Stomach (tissue), 9 donors: ENCODE data around the gene LLGL1. TPM values are rescaled to one million over a fixed set of nuclear protein-coding genes. Genes with fewer than 3 reads are reported as not detected.

Source experiments
- DNase-seq, 2 donors: peaks; one replicate each; pipeline versions ENCODE4 v3.0.0 to v3.0.0-alpha.2; 2013 to 2019
- H3K27ac ChIP-seq, 5 donors: fragments of 200-600 bp in 4 of 5; sonication (generic) in 4 of 5; one replicate each; pipeline ENCODE4 v1.5.1; 2013 to 2019; ENCODE audit warnings: mild to moderate bottlenecking in 1 of 5, moderate library complexity in 1 of 5
- H3K27me3 ChIP-seq, 3 donors: fragments of 200-600 bp; sonication (generic); one replicate each; pipeline ENCODE4 v1.5.1; 2017 to 2019; ENCODE audit warnings: mixed run types in 1 of 3
- H3K36me3 ChIP-seq, 4 donors: fragments of 200-600 bp; sonication (generic); 1 replicate in 3 of 4; 2 replicates in 1 of 4; pipeline ENCODE4 v1.5.1; 2016 to 2019
- H3K4me1 ChIP-seq, 4 donors: fragments of 200-600 bp; sonication (generic); one replicate each; pipeline ENCODE4 v1.5.1; 2016 to 2019
- H3K4me3 ChIP-seq, 4 donors: fragments of 200-600 bp; sonication (generic) in 3 of 4; one replicate each; pipeline ENCODE4 v1.5.1; 2016 to 2019; ENCODE audit warnings: mild to moderate bottlenecking in 1 of 4
- H3K9me3 ChIP-seq, 4 donors: fragments of 200-600 bp; sonication (generic); one replicate each; pipeline ENCODE4 v1.5.1; 2016 to 2019
- EP300 ChIP-seq: sonication (generic); formaldehyde crosslinking; IDR thresholded peaks from one replicate; pipeline ENCODE4 v1.6.1; 2017; ENCODE audit warnings: antibody characterized with exemption
- POLR2A ChIP-seq, 4 donors: fragments of 450-650 bp; IDR thresholded peaks; one replicate each; pipeline ENCODE4 v1.6.1; 2016; ENCODE audit warnings: antibody characterized with exemption in 4 of 4, control low read depth in 2 of 4, mild to moderate bottlenecking in 1 of 4, moderate library complexity in 1 of 4
- POLR2AphosphoS5 ChIP-seq, 3 donors: sonication (generic); formaldehyde crosslinking; IDR thresholded peaks; one replicate each; pipeline ENCODE4 v1.6.1; 2016; ENCODE audit warnings: antibody characterized with exemption in 3 of 3
- WGBS, 5 donors: extraction: QIAGEN DNeasy Blood & Tissue Kit in 3 of 5; methylation state at CpG; one replicate each; pipeline versions ENCODE4 v1.1.5 to v1.1.7; 2013 to 2018; 5-methylcytosine and 5-hydroxymethylcytosine counted together
- intact Hi-C: fragments of 100-400 bp; cut with DNase I; formaldehyde crosslinking; loops from one replicate; pipeline ENCODE4 v1.15.1; 2023; ENCODE audit warnings: low total_unique reads
- polyA plus RNA-seq, 3 donors: library from polyadenylated mRNA; stranded (reverse); fragments of 200-250 nt; gene quantifications; one replicate each; pipeline ENCODE4 v1.2.3, GENCODE V29; 2013
- total RNA-seq, 5 donors: library from RNA; depleted of rRNA; stranded (reverse); fragments of >200 nt; gene quantifications; one replicate each; pipeline versions ENCODE4 v1.1.0 to v1.2.3, GENCODE V29; 2014 to 2016
- TF ChIP-seq, protein P1 (sequence below), 7 experiments: fragments of 450-650 bp in 4 of 7; fragments of 200-600 bp in 3 of 7; sonication (generic) in 3 of 7; IDR thresholded peaks; one replicate each; pipeline ENCODE4 v1.5.1; 2016 to 2019; ENCODE audit warnings: antibody characterized with exemption in 7 of 7, control low read depth in 2 of 7, mild to moderate bottlenecking in 1 of 7
- donor health status: healthy with polysubstance abuse.
- donor health status: Bipolar disorder and iron deficiency.
- donor health status: healthy.

The LLGL1 gene
- total and polyA plus RNA-seq, 8 donors: 5.2 to 19.7 (median 9.6) TPM

DNA sequence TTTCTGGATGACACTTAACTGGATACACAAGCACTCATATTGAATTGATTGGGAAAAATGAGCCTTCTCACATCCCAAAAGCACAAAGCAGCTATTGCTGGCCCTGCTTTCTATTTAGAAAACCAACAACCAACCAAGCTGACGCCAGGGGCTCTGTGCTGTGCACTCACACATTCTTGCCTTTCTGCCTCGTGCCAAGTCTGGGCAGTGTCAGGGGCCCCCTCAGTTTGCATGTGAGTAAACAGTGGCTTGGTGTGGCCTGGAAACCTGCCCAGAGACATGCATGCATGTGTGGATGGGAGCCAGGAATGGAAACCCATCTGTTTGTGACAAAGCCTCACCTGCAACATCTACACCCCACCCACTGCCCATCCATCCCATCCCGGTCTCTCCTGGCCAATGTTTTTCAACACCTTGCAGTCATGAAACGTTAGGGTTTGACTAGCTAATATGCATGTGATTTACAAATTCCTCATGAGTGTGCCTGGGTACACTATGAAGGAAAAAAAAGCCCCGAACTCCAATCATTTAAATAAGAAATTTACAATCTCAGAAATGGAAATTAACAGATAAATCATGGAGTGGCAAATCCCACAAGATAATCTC is 55.4 kb downstream of the LLGL1 start:
- Histone ChIP-seq H3K4me3 (no peak overlapping the region), H3K9me3 (no peaks in the 10 kb centered on the region), H3K36me3 (peaks cover 83 to 100% (median 100%) of the 10 kb centered on the region in 4 donors), H3K27me3 (no peaks in the 10 kb centered on the region), H3K27ac (no peak overlapping the region), H3K4me1 (peaks cover 0 to 5% (median 0%) of the 10 kb centered on the region in 4 donors)
- peak in 1 of 2 donors; percentile 38 for DNase-seq
- intact Hi-C loops: no loop called here
- TF ChIP-seq, protein P1, sequence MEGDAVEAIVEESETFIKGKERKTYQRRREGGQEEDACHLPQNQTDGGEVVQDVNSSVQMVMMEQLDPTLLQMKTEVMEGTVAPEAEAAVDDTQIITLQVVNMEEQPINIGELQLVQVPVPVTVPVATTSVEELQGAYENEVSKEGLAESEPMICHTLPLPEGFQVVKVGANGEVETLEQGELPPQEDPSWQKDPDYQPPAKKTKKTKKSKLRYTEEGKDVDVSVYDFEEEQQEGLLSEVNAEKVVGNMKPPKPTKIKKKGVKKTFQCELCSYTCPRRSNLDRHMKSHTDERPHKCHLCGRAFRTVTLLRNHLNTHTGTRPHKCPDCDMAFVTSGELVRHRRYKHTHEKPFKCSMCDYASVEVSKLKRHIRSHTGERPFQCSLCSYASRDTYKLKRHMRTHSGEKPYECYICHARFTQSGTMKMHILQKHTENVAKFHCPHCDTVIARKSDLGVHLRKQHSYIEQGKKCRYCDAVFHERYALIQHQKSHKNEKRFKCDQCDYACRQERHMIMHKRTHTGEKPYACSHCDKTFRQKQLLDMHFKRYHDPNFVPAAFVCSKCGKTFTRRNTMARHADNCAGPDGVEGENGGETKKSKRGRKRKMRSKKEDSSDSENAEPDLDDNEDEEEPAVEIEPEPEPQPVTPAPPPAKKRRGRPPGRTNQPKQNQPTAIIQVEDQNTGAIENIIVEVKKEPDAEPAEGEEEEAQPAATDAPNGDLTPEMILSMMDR (IDR thresholded peaks at IDR 0.05): no peak
- TF ChIP-seq EP300 (no peak), POLR2A (IDR thresholded peaks at IDR 0.05) (no peak), POLR2AphosphoS5 (IDR thresholded peaks at IDR 0.05) (no peak)
- WGBS, 5 donors: 31 to 50% (median 38%) methylated on average over 5 of the region's 5 CpGs

DNA sequence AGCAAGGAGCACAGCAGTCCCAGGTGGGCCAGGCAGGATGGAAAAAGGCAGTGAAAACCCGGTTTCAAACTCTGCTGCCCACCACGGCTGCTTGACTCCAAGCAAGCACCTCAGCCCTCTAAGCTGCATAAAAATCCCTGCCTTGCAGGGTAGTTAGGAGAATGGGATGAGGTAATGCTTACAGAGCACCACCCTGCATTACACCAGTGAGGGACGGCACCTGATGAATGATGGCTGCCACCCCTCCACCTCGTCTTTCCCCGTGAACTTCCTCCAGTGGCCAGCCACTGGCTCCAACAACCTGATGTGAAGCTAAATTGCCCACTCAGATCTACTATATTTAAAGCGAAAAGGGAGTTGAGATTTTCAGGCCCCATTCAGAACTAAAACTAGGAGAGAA is 56.4 kb downstream of the LLGL1 start:
- DNase-seq: no peak
- no peaks in the 10 kb centered on the region for H3K27me3 ChIP-seq
- peaks cover 0 to 5% (median 0%) of the 10 kb centered on the region in 4 donors for H3K4me1 ChIP-seq
- peaks cover 81 to 100% (median 100%) of the 10 kb centered on the region in 4 donors for H3K36me3 ChIP-seq
- intact Hi-C loops: no loop called here
- H3K27ac ChIP-seq: no peak overlapping the region
- 85 to 92% (median 90%) methylated on average over 6 of the region's 6 CpGs for WGBS, 5 donors
- no peak overlapping the region for H3K4me3 ChIP-seq
- H3K9me3 ChIP-seq: no peaks in the 10 kb centered on the region
- no peak for TF ChIP-seq EP300
- no peak for TF ChIP-seq POLR2A (IDR thresholded peaks at IDR 0.05)
- TF ChIP-seq, protein P1 (IDR thresholded peaks at IDR 0.05): no peak

DNA sequence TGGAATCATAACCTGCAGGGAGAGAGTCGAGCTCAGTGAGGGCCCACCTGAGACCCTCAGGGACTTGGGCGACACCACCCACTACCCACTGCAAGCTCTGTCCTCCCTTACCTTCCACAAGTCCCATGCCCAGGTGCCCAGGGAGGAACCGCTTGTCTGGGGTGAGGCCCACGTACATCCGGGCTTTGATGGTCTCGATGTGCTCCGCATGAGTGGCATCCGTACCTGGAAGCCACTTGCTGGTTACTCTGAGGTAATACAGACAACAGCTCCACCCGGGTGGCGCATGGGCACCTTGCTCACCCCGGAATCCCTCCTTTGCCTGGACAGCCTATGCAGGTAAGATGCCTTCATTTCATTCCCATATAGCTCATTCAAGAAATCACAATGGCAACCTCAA is 59.9 kb downstream of the LLGL1 start:
- Histone ChIP-seq H3K27me3 (no peaks in the 10 kb centered on the region), H3K27ac (no peak overlapping the region), H3K9me3 (no peaks in the 10 kb centered on the region), H3K4me3 (no peak overlapping the region), H3K36me3 (peaks cover 81 to 100% (median 99%) of the 10 kb centered on the region in 4 donors), H3K4me1 (peaks cover 0 to 5% (median 0%) of the 10 kb centered on the region in 4 donors)
- no peak for DNase-seq
- TF ChIP-seq EP300 (no peak), POLR2A (IDR thresholded peaks at IDR 0.05) (no peak), POLR2AphosphoS5 (IDR thresholded peaks at IDR 0.05) (no peak)
- TF ChIP-seq, protein P1 (IDR thresholded peaks at IDR 0.05): no peak
- intact Hi-C loops: no loop called here
- WGBS, 5 donors: 90 to 98% (median 97%) methylated on average over 6 to 11 of the region's 11 CpGs

DNA sequence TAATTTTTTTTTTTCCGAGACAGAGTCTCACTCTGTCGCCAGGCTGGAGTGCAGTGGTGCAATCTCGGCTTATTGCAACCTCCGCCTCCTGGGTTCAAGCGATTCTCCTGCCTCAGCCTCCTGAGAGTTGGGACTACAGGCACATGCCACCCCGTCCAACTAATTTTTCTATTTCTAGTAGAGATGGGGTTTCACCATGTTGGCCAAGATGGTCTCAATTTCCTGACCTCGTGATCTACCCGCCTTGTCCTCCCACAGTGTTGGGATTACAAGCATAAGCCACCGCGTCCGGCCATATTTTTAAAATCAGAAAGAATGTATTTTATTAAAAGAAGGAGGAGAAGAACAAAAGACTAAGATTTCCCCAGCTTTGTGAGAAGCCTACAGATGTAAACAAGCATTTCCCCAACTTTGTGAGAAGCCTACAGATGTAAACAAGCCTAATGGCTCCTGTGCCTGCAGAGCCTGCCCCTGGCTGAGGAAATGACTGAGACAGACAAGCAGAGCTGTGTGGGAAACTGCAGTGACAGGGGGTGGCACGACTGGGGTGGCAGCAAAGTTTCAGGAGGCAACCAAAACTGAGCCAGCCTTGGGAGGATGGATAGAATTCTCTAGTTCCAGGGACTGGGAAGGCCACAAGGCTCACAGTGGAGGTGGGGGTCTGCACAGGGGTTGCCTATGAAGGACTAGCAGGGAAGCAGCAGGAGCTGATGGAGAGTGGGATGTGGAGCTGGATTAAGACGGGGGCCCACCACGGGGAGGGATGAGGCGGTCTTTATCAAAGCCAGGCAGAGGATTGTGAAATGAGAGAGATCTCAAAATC is 66.5 kb downstream of the LLGL1 start:
- no peak for DNase-seq
- TF ChIP-seq POLR2AphosphoS5 (IDR thresholded peaks at IDR 0.05) (no peak), POLR2A (IDR thresholded peaks at IDR 0.05) (no peak), EP300 (no peak)
- TF ChIP-seq, protein P1 (IDR thresholded peaks at IDR 0.05): no peak
- Histone ChIP-seq H3K27ac (no peak overlapping the region), H3K36me3 (peaks cover 58 to 100% (median 97%) of the 10 kb centered on the region in 4 donors), H3K27me3 (no peaks in the 10 kb centered on the region), H3K4me3 (no peak overlapping the region), H3K9me3 (no peaks in the 10 kb centered on the region), H3K4me1 (no peaks in the 10 kb centered on the region)
- 91 to 94% (median 92%) methylated on average over 15 of the region's 15 CpGs for WGBS, 5 donors
- intact Hi-C loops: no loop called here

Other genes starting within 250 kb of the LLGL1 start
- gene ATPAF2, start 186.5 kb upstream of the LLGL1 start, total RNA-seq: 100 to 1,000 TPM in 1 of 5 donors, 10 to 100 TPM in 2, 1 to 10 TPM in 2; 5.4 to 250 (median 17.6) TPM
- gene ATPAF2, start 186.5 kb upstream of the LLGL1 start, polyA plus RNA-seq: 10 to 100 TPM; 10.4 to 24.2 (median 20.6) TPM
- 10 to 100 TPM in 3 of 5 donors, 1 to 10 TPM in 2; 3.5 to 18.1 (median 11.6) TPM for gene GID4, start 186.2 kb upstream of the LLGL1 start, total RNA-seq
- gene GID4, start 186.2 kb upstream of the LLGL1 start, polyA plus RNA-seq: 1 to 10 TPM; 3.2 to 4.7 (median 3.5) TPM
- 10 to 100 TPM in 4 of 5 donors, 1 to 10 TPM in 1; 3.2 to 57.2 (median 41.4) TPM for gene DRG2, start 137.7 kb upstream of the LLGL1 start, total RNA-seq
- gene DRG2, start 137.7 kb upstream of the LLGL1 start, polyA plus RNA-seq: 10 to 100 TPM; 28.8 to 42.5 (median 34.1) TPM
- gene MYO15A, start 116.9 kb upstream of the LLGL1 start, total RNA-seq: 10 to 100 TPM in 1 of 5 donors, under 1 TPM in 3, not detected in 1; 0.37 to 10.5 (median 0.65) TPM
- gene MYO15A, start 116.9 kb upstream of the LLGL1 start, polyA plus RNA-seq: 1 to 10 TPM in 1 of 3 donors, under 1 TPM in 2; 0.31 to 1.1 (median 0.50) TPM
- 10 to 100 TPM; 38.8 to 66.7 (median 58.9) TPM for gene ALKBH5, start 41.8 kb upstream of the LLGL1 start, total RNA-seq
- 10 to 100 TPM; 32.8 to 41.1 (median 36.7) TPM for gene ALKBH5, start 41.8 kb upstream of the LLGL1 start, polyA plus RNA-seq
- 100 to 1,000 TPM; 107 to 677 (median 423) TPM for gene FLII, start 33.1 kb downstream of the LLGL1 start, total RNA-seq
- gene FLII, start 33.1 kb downstream of the LLGL1 start, polyA plus RNA-seq: 100 to 1,000 TPM; 114 to 237 (median 157) TPM
- gene MIEF2, start 35.0 kb downstream of the LLGL1 start, total RNA-seq: 100 to 1,000 TPM in 1 of 5 donors, 10 to 100 TPM in 3, 1 to 10 TPM in 1; 5.2 to 254 (median 12.5) TPM
- 1 to 10 TPM; 2.1 to 7.5 (median 2.9) TPM for gene MIEF2, start 35.0 kb downstream of the LLGL1 start, polyA plus RNA-seq
- 100 to 1,000 TPM in 1 of 5 donors, 10 to 100 TPM in 4; 21.9 to 311 (median 30.5) TPM for gene TOP3A, start 89.4 kb downstream of the LLGL1 start, total RNA-seq
- 10 to 100 TPM in 1 of 3 donors, 1 to 10 TPM in 2; 7.6 to 12.7 (median 9.0) TPM for gene TOP3A, start 89.4 kb downstream of the LLGL1 start, polyA plus RNA-seq
- 10 to 100 TPM in 3 of 5 donors, 1 to 10 TPM in 2; 5.8 to 17.9 (median 13.0) TPM for gene SMCR8, start 89.7 kb downstream of the LLGL1 start, total RNA-seq
- 1 to 10 TPM; 2.4 to 4.0 (median 3.2) TPM for gene SMCR8, start 89.7 kb downstream of the LLGL1 start, polyA plus RNA-seq
- 10 to 100 TPM; 16.9 to 50.4 (median 40.0) TPM for gene SHMT1, start 137.9 kb downstream of the LLGL1 start, total RNA-seq
- gene SHMT1, start 137.9 kb downstream of the LLGL1 start, polyA plus RNA-seq: 10 to 100 TPM; 12.4 to 34.3 (median 18.4) TPM
- gene EVPLL, start 152.1 kb downstream of the LLGL1 start, total RNA-seq: 1 to 10 TPM in 1 of 5 donors, under 1 TPM in 2, not detected in 2; 0.29 to 1.2 (median 0.45) TPM
- gene EVPLL, start 152.1 kb downstream of the LLGL1 start, polyA plus RNA-seq: 1 to 10 TPM in 1 of 3 donors, under 1 TPM in 1, not detected in 1; 0.37 to 8.9 TPM